HepG2 (cell line): ENCODE results near the gene ABHD3.

Source experiments
- CHD2 ChIP-seq: IDR thresholded peaks from 2 replicates; pipeline ENCODE4 v1.6.1; 2011; ENCODE audit warnings: low read depth, low read length, improper control_type of control experiment
- HDAC2 ChIP-seq: sonication (generic); formaldehyde crosslinking; IDR thresholded peaks from 2 replicates; pipeline ENCODE4 v1.4.0; 2020; ENCODE audit warnings: missing genetic modification reagents
- KLF16 ChIP-seq, 2 experiments: sonication (generic) in 1 of 2; formaldehyde crosslinking in 1 of 2; IDR thresholded peaks; 2 replicates each; pipeline versions ENCODE4 v1.6.1 to v1.8.0; 2016 to 2023; ENCODE audit warnings: missing genetic modification reagents in 2 of 2, missing compliant biosample characterization in 1 of 2
- ZNF207 ChIP-seq: fragments of 450-650 bp; IDR thresholded peaks from 2 replicates; pipeline ENCODE4 v1.6.1; 2016; ENCODE audit warnings: antibody characterized with exemption, borderline replicate concordance
- TF ChIP-seq, protein P1 (sequence below): sonication (generic); formaldehyde crosslinking; IDR thresholded peaks from 2 replicates; pipeline ENCODE4 v1.5.0; 2020; ENCODE audit warnings: mild to moderate bottlenecking, missing genetic modification reagents, moderate library complexity

DNA sequence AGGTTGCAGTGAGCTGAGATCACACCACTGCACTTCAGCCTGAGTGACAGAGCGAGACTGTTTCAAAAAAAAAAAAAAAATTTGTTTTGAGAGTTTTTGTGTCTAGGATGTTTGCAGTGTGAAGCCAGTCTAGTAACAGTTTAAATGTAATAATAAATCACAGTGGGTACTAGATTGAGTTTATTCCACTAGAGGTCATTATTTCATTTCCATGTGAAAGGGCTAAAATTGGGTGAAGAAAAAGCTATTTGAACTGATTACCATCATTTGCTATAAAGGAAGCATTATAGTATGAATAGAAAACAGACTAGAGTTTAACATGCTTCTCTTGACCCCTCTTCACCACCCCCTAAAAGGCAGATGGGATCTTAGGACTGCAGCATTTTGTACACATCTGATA is 72.2 kb downstream of the ABHD3 start:
- TF ChIP-seq ZNF207 (no peak), CHD2 (no peak), HDAC2 (no peak), KLF16 (CRISPR knock-in tag; IDR thresholded peaks at IDR 0.05) (no peak)
- TF ChIP-seq, protein P1, sequence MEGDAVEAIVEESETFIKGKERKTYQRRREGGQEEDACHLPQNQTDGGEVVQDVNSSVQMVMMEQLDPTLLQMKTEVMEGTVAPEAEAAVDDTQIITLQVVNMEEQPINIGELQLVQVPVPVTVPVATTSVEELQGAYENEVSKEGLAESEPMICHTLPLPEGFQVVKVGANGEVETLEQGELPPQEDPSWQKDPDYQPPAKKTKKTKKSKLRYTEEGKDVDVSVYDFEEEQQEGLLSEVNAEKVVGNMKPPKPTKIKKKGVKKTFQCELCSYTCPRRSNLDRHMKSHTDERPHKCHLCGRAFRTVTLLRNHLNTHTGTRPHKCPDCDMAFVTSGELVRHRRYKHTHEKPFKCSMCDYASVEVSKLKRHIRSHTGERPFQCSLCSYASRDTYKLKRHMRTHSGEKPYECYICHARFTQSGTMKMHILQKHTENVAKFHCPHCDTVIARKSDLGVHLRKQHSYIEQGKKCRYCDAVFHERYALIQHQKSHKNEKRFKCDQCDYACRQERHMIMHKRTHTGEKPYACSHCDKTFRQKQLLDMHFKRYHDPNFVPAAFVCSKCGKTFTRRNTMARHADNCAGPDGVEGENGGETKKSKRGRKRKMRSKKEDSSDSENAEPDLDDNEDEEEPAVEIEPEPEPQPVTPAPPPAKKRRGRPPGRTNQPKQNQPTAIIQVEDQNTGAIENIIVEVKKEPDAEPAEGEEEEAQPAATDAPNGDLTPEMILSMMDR: no peak
